ENCODE data around the gene RNF126.
A peak's percentile ranks its signal among the peaks of the same experiment; 100 is the strongest.
"Not testable (repeated sequence)": the region's sequence is repeated elsewhere in the genome, so short reads cannot be mapped to it uniquely, and the experiment has no call there.

RNF126 gene

GRCh38 chr19:624433-625109, 38.4 kb downstream of the RNF126 start:
- DNase-seq, result no peak

GRCh38 chr19:623974-624373, 39.0 kb downstream of the RNF126 start:
- no peak for DNase-seq

GRCh38 chr19:623175-623916, 39.7 kb downstream of the RNF126 start:
- no peak for DNase-seq

- no peak for DNase-seq
These were observed 40.3 kb downstream of the RNF126 start for GRCh38 chr19:622666-623065.

- no peak for DNase-seq
These were observed 41.2 kb downstream of the RNF126 start for GRCh38 chr19:621819-622218.

GRCh38 chr19:621191-621590, 41.8 kb downstream of the RNF126 start:
- DNase-seq, result not testable (repeated sequence)

- DNase-seq, result no peak
These were observed 42.7 kb downstream of the RNF126 start for GRCh38 chr19:620166-620862.

- no peak for DNase-seq
These were observed 43.6 kb downstream of the RNF126 start for GRCh38 chr19:619286-620002.

- no peak for DNase-seq
These were observed 44.2 kb downstream of the RNF126 start for GRCh38 chr19:618674-619285.

- no peak for DNase-seq
These were observed 44.8 kb downstream of the RNF126 start for GRCh38 chr19:618247-618619.

GRCh38 chr19:617551-618246, 45.3 kb downstream of the RNF126 start:
- no peak for DNase-seq

GRCh38 chr19:616747-617526, 46.1 kb downstream of the RNF126 start:
- DNase-seq, result no peak

GRCh38 chr19:616062-616700, 46.8 kb downstream of the RNF126 start:
- no peak for DNase-seq

GRCh38 chr19:615619-616018, 47.4 kb downstream of the RNF126 start:
- no peak for DNase-seq

GRCh38 chr19:613732-614567, 49.1 kb downstream of the RNF126 start:
- DNase-seq, result no peak

- DNase-seq, result no peak
These were observed 50.1 kb downstream of the RNF126 start for GRCh38 chr19:612941-613340.

- peak; percentile 54 for DNase-seq
These were observed 51.5 kb downstream of the RNF126 start for GRCh38 chr19:611481-611868.

GRCh38 chr19:610801-611480, 52.1 kb downstream of the RNF126 start:
- DNase-seq, result peak; percentile 66

- peak; percentile 53 for DNase-seq
These were observed 52.8 kb downstream of the RNF126 start for GRCh38 chr19:610071-610800.

Measured in activated T-cell treated with anti-CD3 and anti-CD28 coated beads, Interleukin-2, amount 50 U/mL, for 1 hour (primary cell).